ENCODE measurements around the gene MED9.

- TF ChIP-seq CTCF (IDR thresholded peaks at IDR 0.05; ENCODE audit: low read depth, low read length, poor library complexity, severe bottlenecking) (no peak), EZH2phosphoT487 (IDR thresholded peaks at IDR 0.05; ENCODE audit: borderline replicate concordance, low read length) (no peak)
These were observed 21.6 kb upstream of the MED9 start for GRCh38 chr17:17455173-17455572.
